ENCODE data around the gene SLFN11.
"Not testable (repeated sequence)": the region's sequence is repeated elsewhere in the genome, so short reads cannot be mapped to it uniquely, and the experiment has no call there.

Gene SLFN11

GRCh38 chr17:35359398-35359797, 14.0 kb downstream of the SLFN11 start:
- no peak for DNase-seq

- DNase-seq = no peak
These were observed 21.1 kb downstream of the SLFN11 start for GRCh38 chr17:35352284-35352683.

- no peak for DNase-seq
These were observed 22.9 kb downstream of the SLFN11 start for GRCh38 chr17:35350493-35350892.

- DNase-seq = peak; percentile 69
These were observed 27.3 kb downstream of the SLFN11 start for GRCh38 chr17:35345926-35346771.

GRCh38 chr17:35345445-35345925, 27.9 kb downstream of the SLFN11 start:
- DNase-seq = no peak

GRCh38 chr17:35344262-35344661, 29.2 kb downstream of the SLFN11 start:
- DNase-seq = no peak

- DNase-seq = no peak
These were observed 31.1 kb downstream of the SLFN11 start for GRCh38 chr17:35342276-35342675.

GRCh38 chr17:35341411-35341992, 31.9 kb downstream of the SLFN11 start:
- no peak for DNase-seq

- DNase-seq = no peak
These were observed 35.2 kb downstream of the SLFN11 start for GRCh38 chr17:35338230-35338629.

GRCh38 chr17:35337364-35337763, 36.1 kb downstream of the SLFN11 start:
- DNase-seq = no peak

GRCh38 chr17:35333578-35333977, 39.8 kb downstream of the SLFN11 start:
- DNase-seq = not testable (repeated sequence)

- DNase-seq = no peak
These were observed 50.7 kb downstream of the SLFN11 start for GRCh38 chr17:35322749-35323148.

GRCh38 chr17:35315971-35316370, 57.5 kb downstream of the SLFN11 start:
- DNase-seq = no peak

- no peak for DNase-seq
These were observed 58.1 kb downstream of the SLFN11 start for GRCh38 chr17:35315283-35315682.

- no peak for DNase-seq
These were observed 58.8 kb downstream of the SLFN11 start for GRCh38 chr17:35314415-35315216.

- no peak for DNase-seq
These were observed 59.5 kb downstream of the SLFN11 start for GRCh38 chr17:35313875-35314409.

GRCh38 chr17:35312790-35313711, 60.4 kb downstream of the SLFN11 start:
- peak; percentile 71 for DNase-seq

- DNase-seq = no peak
These were observed 61.1 kb downstream of the SLFN11 start for GRCh38 chr17:35312346-35312745.

GRCh38 chr17:35309345-35309744, 64.1 kb downstream of the SLFN11 start:
- not testable (repeated sequence) for DNase-seq

Measured in DMS53 (cell line).